Hepatocyte (in vitro differentiated cells): Measurements from ENCODE around the gene RPL27.

ENCODE experiments used
- CTCF ChIP-seq: fragments of 200-600 bp; sonication (generic); IDR thresholded peaks from 2 replicates; pipeline ENCODE4 v1.5.1; 2016; ENCODE audit warnings: antibody characterized with exemption, mild to moderate bottlenecking; ENCODE audit not compliant: poor library complexity
- EZH2phosphoT487 ChIP-seq: fragments of 200-600 bp; sonication (generic); IDR thresholded peaks from one replicate; pipeline ENCODE4 v1.6.1; 2018; ENCODE audit warnings: antibody characterized with exemption, mild to moderate bottlenecking, low read depth, moderate library complexity; ENCODE audit not compliant: unreplicated experiment, severe bottlenecking

DNA sequence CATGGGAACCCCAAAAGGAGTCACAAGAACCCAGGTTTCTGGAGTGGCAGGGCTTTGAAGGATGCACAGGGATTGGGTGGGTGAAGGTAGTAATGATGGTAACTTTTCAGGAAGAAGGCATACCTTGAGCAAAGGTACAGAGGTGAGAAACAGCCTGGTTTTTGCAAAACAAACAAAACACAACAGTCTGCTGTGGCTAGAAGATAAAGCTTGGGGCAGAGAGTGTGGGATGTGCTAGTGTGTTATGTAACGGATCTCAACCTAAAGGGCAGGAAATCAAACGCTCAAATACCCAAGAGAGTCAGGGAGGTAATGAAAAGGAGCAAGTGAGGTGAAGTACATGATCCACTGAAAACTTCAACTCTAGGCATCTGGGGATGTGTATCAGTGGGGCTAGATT is 23.0 kb upstream of the RPL27 start:
- TF ChIP-seq CTCF: no peak
- TF ChIP-seq EZH2phosphoT487: no peak
